Measurements from ENCODE around the gene SLC22A7.
"Not testable (repeated sequence)": the region's sequence is repeated elsewhere in the genome, so short reads cannot be mapped to it uniquely, and the experiment has no call there.

Gene SLC22A7

GRCh38 chr6:43338243-43338642, 40.2 kb downstream of the SLC22A7 start:
- TF ChIP-seq POLR2A (IDR thresholded peaks at IDR 0.05; ENCODE audit: low read length) (no peak), GATA1 (IDR thresholded peaks at IDR 0.05; ENCODE audit: low read depth, low read length) (no peak)
- no peak for DNase-seq

- TF ChIP-seq GATA1 (IDR thresholded peaks at IDR 0.05; ENCODE audit: low read depth, low read length), result no peak
- TF ChIP-seq POLR2A (IDR thresholded peaks at IDR 0.05; ENCODE audit: low read length), result no peak
- no peak for DNase-seq
These were observed 41.1 kb downstream of the SLC22A7 start for GRCh38 chr6:43339168-43339567.

GRCh38 chr6:43346243-43346642, 48.2 kb downstream of the SLC22A7 start:
- not testable (repeated sequence) for DNase-seq

GRCh38 chr6:43347021-43347420, 49.0 kb downstream of the SLC22A7 start:
- DNase-seq, result no peak
- TF ChIP-seq GATA1 (IDR thresholded peaks at IDR 0.05; ENCODE audit: low read depth, low read length) (no peak), POLR2A (IDR thresholded peaks at IDR 0.05; ENCODE audit: low read length) (no peak)

GRCh38 chr6:43347444-43347843, 49.4 kb downstream of the SLC22A7 start:
- TF ChIP-seq POLR2A (IDR thresholded peaks at IDR 0.05; ENCODE audit: low read length), result no peak
- TF ChIP-seq GATA1 (IDR thresholded peaks at IDR 0.05; ENCODE audit: low read depth, low read length), result no peak
- no peak for DNase-seq

GRCh38 chr6:43351951-43352350, 53.9 kb downstream of the SLC22A7 start:
- not testable (repeated sequence) for DNase-seq
